Prostate gland (tissue), 2 donors: ENCODE data around the gene AMOTL1. TPM values are rescaled to one million over a fixed set of nuclear protein-coding genes. Genes with fewer than 3 reads are reported as not detected.

Source experiments
- DNase-seq: peaks from one replicate; pipeline ENCODE4 v3.0.0-alpha.2; 2019; ENCODE audit warnings: low spot score
- H3K27ac ChIP-seq, 2 donors: fragments of 200-600 bp; sonication (generic); 2 replicates each; pipeline ENCODE4 v1.5.1; 2017 to 2019
- H3K27me3 ChIP-seq: fragments of 200-600 bp; sonication (generic); replicated peaks from 2 replicates; pipeline ENCODE4 v1.5.1; 2019; ENCODE audit not compliant: insufficient read depth
- H3K36me3 ChIP-seq, 2 donors: fragments of 200-600 bp; sonication (generic); 1 replicate in 1 of 2; 2 replicates in 1 of 2; pipeline versions ENCODE4 v1.5.1 to v1.8.1; 2017 to 2019
- H3K4me1 ChIP-seq: fragments of 200-600 bp; sonication (generic); replicated peaks from 2 replicates; pipeline ENCODE4 v1.5.1; 2019
- H3K4me3 ChIP-seq, 2 donors: fragments of 200-600 bp; sonication (generic); 2 replicates each; pipeline ENCODE4 v1.5.1; 2017 to 2019
- H3K9me3 ChIP-seq: fragments of 200-600 bp; sonication (generic); 2 replicates; pipeline ENCODE4 v1.5.1; 2017
- POLR2A ChIP-seq: fragments of 450-650 bp; IDR thresholded peaks from one replicate; pipeline ENCODE4 v1.6.1; 2016; ENCODE audit warnings: antibody characterized with exemption, mild to moderate bottlenecking
- POLR2AphosphoS5 ChIP-seq: sonication (generic); formaldehyde crosslinking; IDR thresholded peaks from one replicate; pipeline ENCODE4 v1.6.1; 2017; ENCODE audit warnings: antibody characterized with exemption
- WGBS: methylation state at CpG from one replicate; pipeline ENCODE4 v1.1.5; 2018; 5-methylcytosine and 5-hydroxymethylcytosine counted together
- intact Hi-C: fragments of 100-400 bp; cut with DNase I; formaldehyde crosslinking; loops from one replicate; pipeline ENCODE4 v1.14.2; 2022
- total RNA-seq, 2 donors: library from RNA; depleted of rRNA; stranded (reverse); fragments of >200 nt; gene quantifications; one replicate each; pipeline ENCODE4 v1.1.0, GENCODE V29; 2016
- TF ChIP-seq, protein P1 (sequence below), 4 experiments: fragments of 200-600 bp in 2 of 4; fragments of 450-650 bp in 2 of 4; sonication (generic) in 2 of 4; IDR thresholded peaks; 1 replicate in 3 of 4; 2 replicates in 1 of 4; pipeline ENCODE4 v1.5.1; 2016 to 2019; ENCODE audit warnings: antibody characterized with exemption in 4 of 4, mild to moderate bottlenecking in 2 of 4, moderate library complexity in 2 of 4

The AMOTL1 gene
- total RNA-seq, 2 donors from 2014 or later: 49.2 to 67.2 TPM

DNA sequence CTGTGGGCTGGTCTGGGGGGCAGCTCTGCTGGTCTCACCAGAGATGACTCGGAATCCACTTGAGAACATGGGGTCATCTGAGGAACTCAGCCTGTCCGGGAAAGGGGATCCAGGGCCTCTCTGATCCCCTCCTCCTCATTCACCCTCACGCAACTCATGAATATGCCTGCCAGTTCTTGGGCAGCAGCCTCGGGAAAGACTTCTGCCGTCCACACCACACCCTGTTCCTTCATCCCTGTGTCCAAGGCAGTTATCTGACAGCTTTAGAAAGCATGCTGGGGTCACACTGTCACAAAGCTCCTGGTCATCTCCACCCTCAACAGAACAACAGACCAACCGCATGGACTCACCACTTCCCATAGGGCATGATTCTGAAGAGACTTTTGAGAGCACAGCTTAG is 88.3 kb downstream of the AMOTL1 start:
- 82% methylated on average over 6 of the region's 6 CpGs for whole genome bisulfite sequencing
- intact Hi-C loops: no loop called here
- peaks cover 5 to 8% of the 10 kb centered on the region in 2 donors for H3K36me3 ChIP-seq

DNA sequence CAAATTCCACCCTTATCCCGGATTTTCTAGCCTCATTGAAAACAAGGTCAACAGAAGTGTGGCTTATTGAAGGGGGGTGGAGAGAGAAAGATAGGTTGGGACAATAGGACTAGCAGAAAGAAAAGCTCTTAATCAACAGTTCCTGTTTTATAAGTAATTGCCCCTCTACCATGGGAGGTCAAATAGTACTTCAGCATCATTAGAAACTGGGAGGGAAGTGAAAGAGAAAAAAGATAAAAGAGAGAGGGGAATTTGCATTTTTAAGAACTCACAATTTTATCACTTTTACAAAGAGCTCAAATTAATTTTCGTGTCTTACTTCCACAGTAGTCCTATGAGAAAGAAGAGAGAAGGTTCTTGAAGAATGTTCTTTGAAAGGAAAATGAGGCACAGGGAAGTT is 89.2 kb downstream of the AMOTL1 start:
- Histone ChIP-seq H3K27ac (no peak overlapping the region), H3K36me3 (peaks cover 5 to 8% of the 10 kb centered on the region in 2 donors)
- DNase-seq: no peak

More for the DNA sequence above, 88.3 kb downstream of the AMOTL1 start:
- no peak for DNase-seq
- no peaks in the 10 kb centered on the region for H3K27me3 ChIP-seq
- no peaks in the 10 kb centered on the region for H3K9me3 ChIP-seq
- H3K27ac ChIP-seq: no peak overlapping the region
- TF ChIP-seq POLR2A: no peak
- no peak for TF ChIP-seq POLR2AphosphoS5
- TF ChIP-seq, protein P1, sequence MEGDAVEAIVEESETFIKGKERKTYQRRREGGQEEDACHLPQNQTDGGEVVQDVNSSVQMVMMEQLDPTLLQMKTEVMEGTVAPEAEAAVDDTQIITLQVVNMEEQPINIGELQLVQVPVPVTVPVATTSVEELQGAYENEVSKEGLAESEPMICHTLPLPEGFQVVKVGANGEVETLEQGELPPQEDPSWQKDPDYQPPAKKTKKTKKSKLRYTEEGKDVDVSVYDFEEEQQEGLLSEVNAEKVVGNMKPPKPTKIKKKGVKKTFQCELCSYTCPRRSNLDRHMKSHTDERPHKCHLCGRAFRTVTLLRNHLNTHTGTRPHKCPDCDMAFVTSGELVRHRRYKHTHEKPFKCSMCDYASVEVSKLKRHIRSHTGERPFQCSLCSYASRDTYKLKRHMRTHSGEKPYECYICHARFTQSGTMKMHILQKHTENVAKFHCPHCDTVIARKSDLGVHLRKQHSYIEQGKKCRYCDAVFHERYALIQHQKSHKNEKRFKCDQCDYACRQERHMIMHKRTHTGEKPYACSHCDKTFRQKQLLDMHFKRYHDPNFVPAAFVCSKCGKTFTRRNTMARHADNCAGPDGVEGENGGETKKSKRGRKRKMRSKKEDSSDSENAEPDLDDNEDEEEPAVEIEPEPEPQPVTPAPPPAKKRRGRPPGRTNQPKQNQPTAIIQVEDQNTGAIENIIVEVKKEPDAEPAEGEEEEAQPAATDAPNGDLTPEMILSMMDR (IDR thresholded peaks at IDR 0.05): no peak
- H3K4me3 ChIP-seq: no peak overlapping the region
- H3K4me1 ChIP-seq: no peaks in the 10 kb centered on the region

GRCh38 chr11:94858012-94858705 is 90.0 kb downstream of the AMOTL1 start:
- H3K27me3 ChIP-seq: no peaks in the 10 kb centered on the region
- no peaks in the 10 kb centered on the region for H3K9me3 ChIP-seq
- DNase-seq: no peak
- no peak overlapping the region for H3K4me3 ChIP-seq
- TF ChIP-seq POLR2A: no peak
- TF ChIP-seq, protein P1 (IDR thresholded peaks at IDR 0.05): no peak
- no peak for TF ChIP-seq POLR2AphosphoS5
- no peaks in the 10 kb centered on the region for H3K4me1 ChIP-seq
- H3K27ac ChIP-seq: no peak overlapping the region
- peaks cover 5 to 8% of the 10 kb centered on the region in 2 donors for H3K36me3 ChIP-seq
- intact Hi-C loops: no loop called here
- WGBS: 91% methylated on average over 4 of the region's 4 CpGs

More for the DNA sequence above, 89.2 kb downstream of the AMOTL1 start:
- no peak overlapping the region for H3K4me3 ChIP-seq
- no peaks in the 10 kb centered on the region for H3K27me3 ChIP-seq
- intact Hi-C loops: no loop called here
- no peaks in the 10 kb centered on the region for H3K9me3 ChIP-seq
- TF ChIP-seq, protein P1 (IDR thresholded peaks at IDR 0.05): no peak
- TF ChIP-seq POLR2AphosphoS5 (no peak), POLR2A (no peak)
- H3K4me1 ChIP-seq: no peaks in the 10 kb centered on the region
- WGBS: 83% methylated on average over 2 of the region's 2 CpGs

GRCh38 chr11:94860333-94860732 is 92.2 kb downstream of the AMOTL1 start:
- Histone ChIP-seq H3K27me3 (no peaks in the 10 kb centered on the region), H3K4me1 (no peaks in the 10 kb centered on the region), H3K36me3 (peaks cover 4 to 5% of the 10 kb centered on the region in 2 donors), H3K27ac (no peak overlapping the region), H3K9me3 (no peaks in the 10 kb centered on the region), H3K4me3 (no peak overlapping the region)
- WGBS: 90% methylated on average over 2 of the region's 2 CpGs
- intact Hi-C loops: no loop called here
- TF ChIP-seq POLR2AphosphoS5 (no peak), POLR2A (no peak)
- TF ChIP-seq, protein P1 (IDR thresholded peaks at IDR 0.05): no peak
- no peak for DNase-seq

DNA sequence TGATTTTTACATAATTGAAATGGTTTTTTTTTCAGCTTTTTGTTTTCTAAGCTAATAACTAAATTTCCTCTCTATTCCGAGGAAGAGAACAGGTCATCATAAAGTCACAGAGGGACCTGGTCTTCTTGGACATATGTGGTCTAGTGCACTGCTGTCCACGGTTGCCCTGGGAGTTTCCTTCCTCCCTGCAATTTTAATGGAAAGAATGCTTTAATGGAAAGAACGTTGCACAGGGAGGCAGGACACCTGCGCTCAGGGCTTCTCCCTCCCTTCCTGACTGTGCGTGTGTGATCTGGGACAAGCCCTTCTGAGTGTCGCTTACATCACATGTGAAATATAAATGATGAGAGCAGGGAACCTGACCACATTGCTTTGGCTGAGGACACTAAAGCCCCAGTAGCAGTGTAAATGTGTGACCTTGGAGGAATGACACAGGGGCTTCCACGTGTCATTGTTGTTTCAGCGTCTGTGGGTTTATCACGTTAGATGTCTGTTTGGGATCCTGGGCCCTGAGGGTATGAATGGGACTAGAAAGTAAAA is 93.2 kb downstream of the AMOTL1 start:
- H3K4me1 ChIP-seq: no peaks in the 10 kb centered on the region
- H3K4me3 ChIP-seq: no peak overlapping the region
- H3K9me3 ChIP-seq: no peaks in the 10 kb centered on the region
- intact Hi-C loops: no loop called here
- TF ChIP-seq POLR2A (no peak), POLR2AphosphoS5 (no peak)
- TF ChIP-seq, protein P1 (IDR thresholded peaks at IDR 0.05): no peak
- peaks cover 4 to 5% of the 10 kb centered on the region in 2 donors for H3K36me3 ChIP-seq
- WGBS: 72% methylated on average over 9 of the region's 9 CpGs
- no peaks in the 10 kb centered on the region for H3K27me3 ChIP-seq
- H3K27ac ChIP-seq: no peak overlapping the region
- DNase-seq: no peak
